Suppressor macrophage treated with lipopolysaccharide for 1 hour (primary cell): ENCODE results near the gene PRDM16.

Experiments
- DNase-seq, 3 donors: peaks; one replicate each; pipeline ENCODE4 v3.0.0-alpha.2; 2020 to 2022

PRDM16 gene

DNA sequence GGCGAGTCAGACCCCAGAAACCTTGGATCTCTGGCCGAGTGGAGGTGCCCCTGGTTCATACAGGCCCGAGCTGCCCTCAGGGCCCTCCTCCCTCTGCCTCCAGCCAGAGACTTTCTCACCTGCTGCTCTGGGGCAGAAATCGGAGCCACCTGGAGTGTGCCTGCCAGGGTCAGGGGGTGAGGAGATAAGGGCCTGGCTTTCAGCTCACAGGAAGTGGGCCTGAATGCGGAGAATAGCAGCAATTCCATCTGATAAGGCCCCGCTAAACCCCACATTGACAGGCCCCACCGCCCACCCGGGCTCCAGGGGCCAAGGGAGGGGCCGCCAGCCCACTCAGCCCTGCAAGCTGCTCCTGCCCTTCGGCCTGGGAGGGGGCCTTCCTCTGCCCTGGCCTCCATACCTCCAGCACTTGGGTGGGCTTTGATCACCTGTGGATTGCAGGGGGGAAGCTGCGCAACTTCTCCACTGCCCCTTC is 261.8 kb downstream of the PRDM16 start:
- no peak for DNase-seq

GRCh38 chr1:3331564-3331963 is 262.6 kb downstream of the PRDM16 start:
- no peak for DNase-seq

DNA sequence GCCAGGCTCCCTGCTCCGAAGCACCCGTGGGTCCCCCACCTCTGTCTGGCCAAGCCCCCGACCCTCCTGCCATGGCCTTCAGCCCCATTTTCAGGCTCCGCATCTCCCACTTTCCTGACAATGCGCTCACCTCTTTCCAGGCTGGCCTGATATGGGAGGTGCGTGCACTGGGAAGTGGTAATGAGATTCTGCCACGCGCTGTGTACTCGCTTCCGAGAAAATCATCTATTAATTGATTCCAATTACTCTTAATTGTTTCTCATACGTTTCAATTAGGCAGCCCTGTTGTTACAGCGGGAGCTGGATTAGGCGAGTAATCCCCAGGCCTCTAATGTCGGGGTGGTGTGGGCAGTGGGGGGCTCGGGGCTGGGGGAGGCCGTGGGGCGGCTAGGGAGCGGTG is 263.0 kb downstream of the PRDM16 start:
- DNase-seq, result no peak

DNA sequence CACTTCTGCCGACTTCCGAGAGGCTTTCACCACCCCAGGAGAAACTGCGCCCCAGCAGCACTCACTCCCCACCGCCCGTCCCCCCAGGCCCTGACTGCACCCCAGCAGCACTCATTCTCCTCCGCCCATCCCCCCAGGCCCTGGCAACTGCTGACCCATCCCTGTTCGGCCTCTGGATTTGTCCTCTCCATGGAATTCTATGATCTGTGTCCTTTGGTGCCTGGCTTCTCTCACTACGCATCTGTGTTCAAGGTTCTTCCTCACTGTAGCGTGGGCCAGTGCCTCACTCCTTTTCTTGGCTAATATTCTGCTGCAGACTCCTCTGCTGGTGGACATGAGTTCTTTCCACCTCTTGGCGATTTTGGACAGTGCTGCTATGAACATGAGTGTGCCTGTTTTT is 263.7 kb downstream of the PRDM16 start:
- no peak for DNase-seq

DNA sequence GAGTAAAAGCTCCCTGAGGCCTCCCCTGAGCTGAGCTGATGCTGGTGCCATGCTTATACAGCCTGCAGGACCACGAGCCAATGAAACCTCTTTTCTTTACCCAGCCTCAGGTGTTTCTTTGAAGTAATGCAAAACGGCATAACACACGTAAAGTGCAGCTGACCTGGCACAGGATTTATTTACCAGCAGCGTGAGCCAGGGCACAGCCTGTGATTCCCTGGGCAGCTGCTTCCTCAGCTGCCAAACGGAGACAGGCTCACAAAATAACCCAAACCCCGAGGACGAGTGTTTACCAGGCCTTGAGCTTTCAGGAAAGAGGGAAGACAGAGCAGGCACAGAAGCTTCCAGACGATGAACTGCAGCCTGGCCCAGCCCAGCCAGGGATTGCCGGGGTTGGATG is 264.9 kb downstream of the PRDM16 start:
- DNase-seq, result no peak

DNA sequence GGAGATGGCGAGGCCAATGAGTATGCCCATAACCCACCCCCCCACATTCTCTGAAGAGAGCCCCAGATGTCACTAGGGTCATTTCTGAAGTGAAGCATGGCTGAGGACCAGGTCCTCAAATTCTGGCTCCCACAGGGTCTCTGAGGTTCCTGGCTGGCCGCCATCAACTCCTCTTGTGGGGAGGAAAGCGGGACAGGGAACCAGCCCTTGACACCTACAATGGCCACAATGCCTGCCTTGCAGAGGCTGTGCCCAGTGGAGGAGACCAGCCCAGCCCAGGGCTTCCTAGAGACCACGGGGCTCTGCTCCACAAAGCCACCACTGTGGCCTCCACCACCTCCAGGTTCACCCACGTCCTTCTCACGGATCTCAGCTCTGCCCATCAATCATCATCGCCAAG is 265.4 kb downstream of the PRDM16 start:
- no peak for DNase-seq

GRCh38 chr1:3335754-3336640 is 267.0 kb downstream of the PRDM16 start:
- DNase-seq, result no peak

GRCh38 chr1:3336641-3337630 is 267.9 kb downstream of the PRDM16 start:
- no peak for DNase-seq

DNA sequence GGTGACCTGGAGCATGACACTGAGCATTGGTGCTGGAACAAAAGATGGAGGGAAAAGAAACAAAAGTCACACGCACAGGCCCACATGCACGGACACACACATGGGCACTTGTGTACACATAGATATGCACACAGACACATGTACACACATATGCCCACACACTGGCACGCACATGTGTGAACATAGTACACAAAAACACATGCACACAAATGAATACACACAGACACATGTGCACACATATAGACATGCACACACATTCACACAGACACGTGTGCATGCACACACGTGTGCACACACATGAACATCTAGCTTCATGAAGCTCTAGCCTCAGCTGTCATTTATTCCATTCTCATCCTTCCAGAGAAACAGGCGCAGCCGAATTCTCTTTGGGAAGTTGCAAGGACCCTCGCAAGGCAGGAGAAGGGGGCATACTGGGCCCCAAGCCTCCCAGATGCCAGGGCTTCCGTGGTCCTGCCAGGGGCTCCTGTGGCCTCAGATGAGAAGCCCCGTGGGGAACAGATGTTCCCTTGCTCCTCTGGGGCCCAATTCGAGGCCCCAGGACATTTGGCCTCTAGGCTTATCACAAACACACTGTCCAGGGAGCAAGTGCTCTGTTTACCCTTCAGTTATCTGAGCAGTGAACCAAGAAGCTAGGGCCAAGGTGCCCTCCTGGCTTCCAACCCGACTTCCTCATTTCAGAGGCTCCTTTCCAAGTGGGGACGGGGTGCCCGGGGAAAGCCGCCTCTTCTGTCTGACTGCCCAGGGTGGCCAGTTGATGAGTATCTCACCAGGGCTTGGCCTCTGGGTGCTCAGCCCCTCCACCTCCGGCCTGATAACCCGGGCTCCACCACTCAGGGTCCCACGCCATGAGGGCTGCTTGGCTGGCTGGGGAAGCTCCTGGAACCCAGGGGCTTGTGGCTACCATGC is 269.1 kb downstream of the PRDM16 start:
- DNase-seq, result no peak

- DNase-seq, result no peak
Measured at GRCh38 chr1:3338725-3339070, 269.7 kb downstream of the PRDM16 start.

- no peak for DNase-seq
Measured at GRCh38 chr1:3339856-3340255, 270.9 kb downstream of the PRDM16 start.

GRCh38 chr1:3340548-3341235 is 271.7 kb downstream of the PRDM16 start:
- DNase-seq, result no peak

GRCh38 chr1:3341236-3341994 is 272.4 kb downstream of the PRDM16 start:
- DNase-seq, result no peak

DNA sequence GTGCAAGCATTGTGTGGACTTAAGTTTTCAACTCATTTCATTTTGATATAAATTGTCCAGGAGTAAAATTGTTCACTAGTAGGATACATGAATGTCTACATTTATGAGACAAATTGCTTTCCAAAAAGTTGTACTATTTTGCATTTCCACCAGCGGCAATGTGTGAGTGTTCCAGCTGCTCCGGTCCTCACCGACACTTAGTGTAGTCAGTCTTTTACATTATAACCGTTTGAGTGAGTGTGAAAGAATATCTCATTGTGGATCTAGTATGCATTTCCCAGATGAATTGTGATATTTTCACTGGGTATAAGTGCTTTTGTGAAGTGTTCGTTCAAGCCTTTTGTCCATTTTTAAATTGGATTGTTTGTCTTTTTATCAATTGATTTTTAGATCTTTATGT is 274.0 kb downstream of the PRDM16 start:
- no peak for DNase-seq

- DNase-seq, result no peak
Measured at GRCh38 chr1:3344395-3344794, 275.4 kb downstream of the PRDM16 start.

DNA sequence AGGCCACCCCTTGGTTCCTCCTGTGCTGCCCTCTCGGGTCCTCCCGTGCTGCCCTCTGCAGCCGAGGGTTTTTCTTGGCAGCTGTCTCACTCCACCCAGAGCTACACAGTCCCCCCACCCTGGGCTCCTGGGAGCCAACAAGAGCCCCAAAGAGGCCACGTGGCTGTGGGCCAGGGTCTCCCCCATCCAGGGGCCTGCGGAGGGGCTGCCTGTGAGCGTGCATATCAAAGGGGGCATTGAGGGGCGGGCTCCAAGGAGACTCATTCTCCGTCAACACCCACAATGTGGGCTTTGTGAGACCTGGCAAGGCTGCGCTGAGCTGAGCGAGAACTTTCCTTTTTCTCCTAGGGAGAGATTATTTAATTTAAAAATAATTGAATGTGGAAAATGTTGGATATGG is 276.8 kb downstream of the PRDM16 start:
- DNase-seq, result no peak

GRCh38 chr1:3346478-3346877 is 277.5 kb downstream of the PRDM16 start:
- no peak for DNase-seq

GRCh38 chr1:3347257-3348020 is 278.4 kb downstream of the PRDM16 start:
- DNase-seq, result no peak

GRCh38 chr1:3348196-3348865 is 279.3 kb downstream of the PRDM16 start:
- no peak for DNase-seq
